ENCODE data around the gene POU3F3.
A peak's percentile ranks its signal among the peaks of the same experiment; 100 is the strongest.

Gene POU3F3

GRCh38 chr2:104850361-104851290 lies 3.3 kb upstream of the POU3F3 start:
- no peak overlapping the region for H3K4me3 ChIP-seq
- H4K20me1 ChIP-seq = peaks cover 0 to 89% (median 65%) of the 10 kb centered on the region in 11 experiments; a peak in 19 of 22 replicates
- peaks cover 13 to 26% (median 20%) of the 10 kb centered on the region in 10 experiments; a peak in 18 of 20 replicates for H3K4me1 ChIP-seq
- H3K27ac ChIP-seq = no peak overlapping the region
- H3K9ac ChIP-seq = no peak overlapping the region
- no peak for TF ChIP-seq Cebpa-rat (IDR thresholded peaks at IDR 0.05)
- H3K9me3 ChIP-seq (replicated peaks in 1 of 11) = peaks cover 0 to 1% (median 0%) of the 10 kb centered on the region in 11 experiments; a peak in 3 of 22 replicates
- no peaks in the 10 kb centered on the region for H3K36me3 ChIP-seq
- no peak overlapping the region for H3K4me2 ChIP-seq
- peaks cover 95 to 100% (median 100%) of the 10 kb centered on the region in 11 experiments for H3K27me3 ChIP-seq

- Histone ChIP-seq H3K9ac (no peak overlapping the region), H3K4me3 (peak overlapping the region in 5 of 10 experiments; percentile 15 to 59 (median 53); a peak in 5 of 20 replicates), H4K20me1 (peaks cover 0 to 89% (median 65%) of the 10 kb centered on the region in 11 experiments; a peak in 19 of 22 replicates), H3K36me3 (no peaks in the 10 kb centered on the region), H3K27ac (no peak overlapping the region), H3K9me3 (replicated peaks in 1 of 11) (peaks cover 0 to 7% (median 5%) of the 10 kb centered on the region in 11 experiments; a peak in 10 of 22 replicates), H3K4me1 (peaks cover 13 to 26% (median 21%) of the 10 kb centered on the region in 10 experiments; a peak in 18 of 20 replicates), H3K4me2 (peak overlapping the region in 5 of 11 experiments; percentile 64 to 96 (median 84); a peak in 6 of 22 replicates), H3K27me3 (peaks cover 95 to 100% (median 100%) of the 10 kb centered on the region in 11 experiments)
- no peak for TF ChIP-seq Cebpa-rat (IDR thresholded peaks at IDR 0.05)
These were observed 2.4 kb upstream of the POU3F3 start for GRCh38 chr2:104851291-104852089.

- Histone ChIP-seq H3K9ac (no peak overlapping the region), H3K27me3 (peaks cover 95 to 100% (median 100%) of the 10 kb centered on the region in 11 experiments), H3K4me2 (peak overlapping the region; percentile 38 to 96 (median 70); a peak in 20 of 22 replicates), H3K4me3 (peak overlapping the region in 7 of 10 experiments; percentile 15 to 59 (median 52); a peak in 10 of 20 replicates), H3K36me3 (no peaks in the 10 kb centered on the region), H3K27ac (no peak overlapping the region), H3K4me1 (peaks cover 13 to 30% (median 22%) of the 10 kb centered on the region in 10 experiments; a peak in 18 of 20 replicates), H4K20me1 (peaks cover 0 to 89% (median 65%) of the 10 kb centered on the region in 11 experiments; a peak in 19 of 22 replicates), H3K9me3 (replicated peaks in 1 of 11) (peaks cover 0 to 11% (median 8%) of the 10 kb centered on the region in 11 experiments; a peak in 10 of 22 replicates)
- TF ChIP-seq Cebpa-rat (IDR thresholded peaks at IDR 0.05) = no peak
These were observed 1.7 kb upstream of the POU3F3 start for GRCh38 chr2:104852090-104852666.

GRCh38 chr2:104854498-104855220 lies 744 bp downstream of the POU3F3 start:
- H3K27me3 ChIP-seq = peaks cover 95 to 100% (median 100%) of the 10 kb centered on the region in 11 experiments
- peak overlapping the region; percentile 41 to 69 (median 53); a peak in 17 of 20 replicates for H3K4me3 ChIP-seq

GRCh38 chr2:104855221-104856085 lies 1.5 kb downstream of the POU3F3 start:
- H3K4me1 ChIP-seq = peaks cover 13 to 32% (median 23%) of the 10 kb centered on the region in 10 experiments; a peak in 18 of 20 replicates
- H4K20me1 ChIP-seq = peaks cover 0 to 94% (median 76%) of the 10 kb centered on the region in 11 experiments; a peak in 19 of 22 replicates
- H3K4me2 ChIP-seq = peak overlapping the region; percentile 50 to 96 (median 75); a peak in 20 of 22 replicates
- peaks cover 0 to 11% (median 8%) of the 10 kb centered on the region in 11 experiments; a peak in 10 of 22 replicates for H3K9me3 ChIP-seq (replicated peaks in 1 of 11)
- no peak overlapping the region for H3K27ac ChIP-seq
- no peak overlapping the region for H3K9ac ChIP-seq
- no peaks in the 10 kb centered on the region for H3K36me3 ChIP-seq
- no peak for TF ChIP-seq Cebpa-rat (IDR thresholded peaks at IDR 0.05)
- H3K27me3 ChIP-seq = peaks cover 95 to 100% (median 100%) of the 10 kb centered on the region in 11 experiments
- peak overlapping the region in 9 of 10 experiments; percentile 20 to 56 (median 44); a peak in 11 of 20 replicates for H3K4me3 ChIP-seq

More at GRCh38 chr2:104854498-104855220, 744 bp downstream of the POU3F3 start:
- Histone ChIP-seq H3K9ac (no peak overlapping the region), H3K36me3 (no peaks in the 10 kb centered on the region), H3K4me2 (peak overlapping the region; percentile 57 to 96 (median 78)), H3K9me3 (replicated peaks in 1 of 11) (peaks cover 0 to 11% (median 8%) of the 10 kb centered on the region in 11 experiments; a peak in 10 of 22 replicates), H3K27ac (no peak overlapping the region), H4K20me1 (peaks cover 0 to 93% (median 78%) of the 10 kb centered on the region in 11 experiments; a peak in 19 of 22 replicates), H3K4me1 (peaks cover 13 to 32% (median 23%) of the 10 kb centered on the region in 10 experiments; a peak in 18 of 20 replicates)
- no peak for TF ChIP-seq Cebpa-rat (IDR thresholded peaks at IDR 0.05)

DNA sequence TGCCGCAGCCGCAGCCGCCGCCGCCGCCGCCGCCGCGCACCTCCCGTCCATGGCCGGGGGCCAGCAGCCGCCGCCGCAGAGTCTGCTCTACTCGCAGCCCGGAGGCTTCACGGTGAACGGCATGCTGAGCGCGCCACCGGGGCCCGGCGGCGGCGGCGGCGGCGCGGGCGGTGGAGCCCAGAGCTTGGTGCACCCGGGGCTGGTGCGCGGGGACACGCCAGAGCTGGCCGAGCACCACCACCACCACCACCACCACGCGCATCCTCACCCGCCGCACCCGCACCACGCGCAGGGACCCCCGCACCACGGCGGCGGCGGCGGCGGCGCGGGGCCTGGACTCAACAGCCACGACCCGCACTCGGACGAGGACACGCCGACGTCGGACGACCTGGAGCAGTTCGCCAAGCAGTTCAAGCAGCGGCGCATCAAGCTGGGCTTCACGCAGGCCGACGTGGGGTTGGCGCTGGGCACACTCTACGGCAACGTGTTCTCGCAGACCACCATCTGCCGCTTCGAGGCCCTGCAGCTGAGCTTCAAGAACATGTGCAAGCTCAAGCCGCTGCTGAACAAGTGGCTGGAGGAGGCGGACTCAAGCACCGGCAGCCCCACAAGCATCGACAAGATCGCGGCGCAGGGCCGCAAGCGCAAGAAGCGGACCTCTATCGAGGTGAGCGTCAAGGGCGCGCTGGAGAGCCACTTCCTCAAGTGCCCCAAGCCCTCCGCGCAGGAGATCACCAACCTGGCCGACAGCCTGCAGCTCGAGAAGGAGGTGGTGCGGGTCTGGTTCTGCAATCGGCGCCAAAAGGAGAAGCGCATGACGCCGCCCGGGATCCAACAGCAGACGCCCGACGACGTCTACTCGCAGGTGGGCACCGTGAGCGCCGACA lies 2.4 kb downstream of the POU3F3 start:
- peak overlapping the region in 9 of 11 experiments; percentile 12 to 84 (median 50); a peak in 16 of 22 replicates for H3K4me2 ChIP-seq
- peak overlapping the region in 6 of 10 experiments; percentile 5 to 47 (median 39); a peak in 8 of 20 replicates for H3K4me3 ChIP-seq
- H4K20me1 ChIP-seq = peaks cover 0 to 88% (median 73%) of the 10 kb centered on the region in 11 experiments; a peak in 19 of 22 replicates
- TF ChIP-seq Cebpa-rat (IDR thresholded peaks at IDR 0.05) = no peak
- peaks cover 0 to 11% (median 8%) of the 10 kb centered on the region in 11 experiments; a peak in 10 of 22 replicates for H3K9me3 ChIP-seq (replicated peaks in 1 of 11)
- no peak overlapping the region for H3K27ac ChIP-seq
- peaks cover 95 to 100% (median 100%) of the 10 kb centered on the region in 11 experiments for H3K27me3 ChIP-seq
- no peaks in the 10 kb centered on the region for H3K36me3 ChIP-seq
- no peak overlapping the region for H3K9ac ChIP-seq
- H3K4me1 ChIP-seq = peaks cover 13 to 32% (median 23%) of the 10 kb centered on the region in 10 experiments; a peak in 18 of 20 replicates
